Sigmoid colon (tissue), 7 donors: ENCODE data around the gene DNHD1. TPM values are rescaled to one million over a fixed set of nuclear protein-coding genes. Genes with fewer than 3 reads are reported as not detected.

ENCODE experiments used
- DNase-seq: peaks from one replicate; pipeline ENCODE4 v3.0.0-alpha.2; 2019
- H3K27ac ChIP-seq, 4 donors: fragments of 200-600 bp; sonication (generic); one replicate each; pipeline ENCODE4 v1.5.1; 2016 to 2019; ENCODE audit warnings: mild to moderate bottlenecking in 1 of 4
- H3K27me3 ChIP-seq, 3 donors: fragments of 200-600 bp; sonication (generic); one replicate each; pipeline ENCODE4 v1.5.1; 2019; ENCODE audit warnings: mild to moderate bottlenecking in 1 of 3
- H3K36me3 ChIP-seq, 4 donors: fragments of 200-600 bp; sonication (generic); one replicate each; pipeline ENCODE4 v1.5.1; 2016 to 2019
- H3K4me1 ChIP-seq, 4 donors: fragments of 200-600 bp; sonication (generic); one replicate each; pipeline ENCODE4 v1.5.1; 2017 to 2019
- H3K4me3 ChIP-seq, 4 donors: fragments of 200-600 bp; sonication (generic); one replicate each; pipeline ENCODE4 v1.5.1; 2017 to 2019; ENCODE audit warnings: mild to moderate bottlenecking in 2 of 4, moderate library complexity in 1 of 4
- H3K9me3 ChIP-seq, 4 donors: fragments of 200-600 bp in 3 of 4; sonication (generic) in 3 of 4; one replicate each; pipeline versions ENCODE4 v1.5.1 to v1.6.1; 2013 to 2019
- EP300 ChIP-seq, 4 donors: sonication (generic); formaldehyde crosslinking; IDR thresholded peaks; one replicate each; pipeline ENCODE4 v1.6.1; 2017; ENCODE audit warnings: antibody characterized with exemption in 4 of 4
- POLR2A ChIP-seq, 2 donors: fragments of 450-650 bp; IDR thresholded peaks; one replicate each; pipeline ENCODE4 v1.6.1; 2016; ENCODE audit warnings: antibody characterized with exemption in 2 of 2, mild to moderate bottlenecking in 2 of 2, moderate library complexity in 2 of 2
- POLR2AphosphoS5 ChIP-seq, 4 donors: sonication (generic); formaldehyde crosslinking; IDR thresholded peaks; one replicate each; pipeline ENCODE4 v1.6.1; 2017; ENCODE audit warnings: antibody characterized with exemption in 4 of 4
- WGBS, 2 donors: extraction: QIAGEN DNeasy Blood & Tissue Kit; methylation state at CpG; one replicate each; pipeline ENCODE4 v1.1.7; 2013; 5-methylcytosine and 5-hydroxymethylcytosine counted together
- intact Hi-C: fragments of 100-400 bp; cut with DNase I; formaldehyde crosslinking; loops from one replicate; pipeline ENCODE4 v1.15.1; 2023
- polyA plus RNA-seq, 3 donors: library from polyadenylated mRNA; stranded (reverse); fragments of 200-250 nt; gene quantifications; one replicate each; pipeline ENCODE4 v1.2.3, GENCODE V29; 2013
- total RNA-seq, 4 donors: library from RNA; depleted of rRNA; stranded (reverse); fragments of >200 nt; gene quantifications; one replicate each; pipeline ENCODE4 v1.1.0, GENCODE V29; 2016
- TF ChIP-seq, protein P1 (sequence below), 4 experiments: fragments of 450-650 bp in 3 of 4; fragments of 200-600 bp in 1 of 4; IDR thresholded peaks; one replicate each; pipeline ENCODE4 v1.5.1; 2016 to 2019; ENCODE audit warnings: antibody characterized with exemption in 4 of 4, mild to moderate bottlenecking in 3 of 4, moderate library complexity in 2 of 4
- donor health status: healthy with polysubstance abuse.
- donor health status: Bipolar disorder and iron deficiency.
- donor health status: healthy.

DNHD1 gene
- total and polyA plus RNA-seq, 7 donors = 1.4 to 29.9 (median 12.5) TPM

DNA sequence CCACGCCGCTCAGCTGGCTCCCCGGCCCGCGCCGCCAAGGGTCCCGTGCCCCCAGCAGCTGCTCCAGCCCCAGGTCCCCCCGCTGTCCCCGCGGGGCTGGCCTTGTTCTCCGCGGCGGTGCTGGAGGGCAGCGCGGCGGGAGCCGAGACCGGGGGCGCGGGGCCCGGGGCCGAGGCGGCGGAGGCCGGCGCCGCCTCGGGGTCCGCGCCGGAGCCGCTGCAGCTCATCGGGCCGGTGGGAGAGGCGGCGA lies 114.8 kb downstream of the DNHD1 start:
- Histone ChIP-seq H3K36me3 (peaks cover 29 to 69% (median 48%) of the 10 kb centered on the region in 4 donors), H3K27ac (peak overlapping the region; percentile 98 to 99 (median 98)), H3K4me3 (peak overlapping the region; percentile 64 to 90 (median 82)), H3K4me1 (peaks cover 0 to 62% (median 58%) of the 10 kb centered on the region in 4 donors), H3K27me3 (no peaks in the 10 kb centered on the region), H3K9me3 (no peaks in the 10 kb centered on the region)
- intact Hi-C loops = no loop called here
- WGBS, 2 donors = 1% methylated on average over 36 of the region's 36 CpGs
- no peak for DNase-seq
- TF ChIP-seq EP300 (IDR thresholded peaks at IDR 0.05) (no peak), POLR2A (IDR thresholded peaks at IDR 0.05) (no peak), POLR2AphosphoS5 (IDR thresholded peaks at IDR 0.05) (no peak)
- TF ChIP-seq, protein P1, sequence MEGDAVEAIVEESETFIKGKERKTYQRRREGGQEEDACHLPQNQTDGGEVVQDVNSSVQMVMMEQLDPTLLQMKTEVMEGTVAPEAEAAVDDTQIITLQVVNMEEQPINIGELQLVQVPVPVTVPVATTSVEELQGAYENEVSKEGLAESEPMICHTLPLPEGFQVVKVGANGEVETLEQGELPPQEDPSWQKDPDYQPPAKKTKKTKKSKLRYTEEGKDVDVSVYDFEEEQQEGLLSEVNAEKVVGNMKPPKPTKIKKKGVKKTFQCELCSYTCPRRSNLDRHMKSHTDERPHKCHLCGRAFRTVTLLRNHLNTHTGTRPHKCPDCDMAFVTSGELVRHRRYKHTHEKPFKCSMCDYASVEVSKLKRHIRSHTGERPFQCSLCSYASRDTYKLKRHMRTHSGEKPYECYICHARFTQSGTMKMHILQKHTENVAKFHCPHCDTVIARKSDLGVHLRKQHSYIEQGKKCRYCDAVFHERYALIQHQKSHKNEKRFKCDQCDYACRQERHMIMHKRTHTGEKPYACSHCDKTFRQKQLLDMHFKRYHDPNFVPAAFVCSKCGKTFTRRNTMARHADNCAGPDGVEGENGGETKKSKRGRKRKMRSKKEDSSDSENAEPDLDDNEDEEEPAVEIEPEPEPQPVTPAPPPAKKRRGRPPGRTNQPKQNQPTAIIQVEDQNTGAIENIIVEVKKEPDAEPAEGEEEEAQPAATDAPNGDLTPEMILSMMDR (IDR thresholded peaks at IDR 0.05) = no peak

DNA sequence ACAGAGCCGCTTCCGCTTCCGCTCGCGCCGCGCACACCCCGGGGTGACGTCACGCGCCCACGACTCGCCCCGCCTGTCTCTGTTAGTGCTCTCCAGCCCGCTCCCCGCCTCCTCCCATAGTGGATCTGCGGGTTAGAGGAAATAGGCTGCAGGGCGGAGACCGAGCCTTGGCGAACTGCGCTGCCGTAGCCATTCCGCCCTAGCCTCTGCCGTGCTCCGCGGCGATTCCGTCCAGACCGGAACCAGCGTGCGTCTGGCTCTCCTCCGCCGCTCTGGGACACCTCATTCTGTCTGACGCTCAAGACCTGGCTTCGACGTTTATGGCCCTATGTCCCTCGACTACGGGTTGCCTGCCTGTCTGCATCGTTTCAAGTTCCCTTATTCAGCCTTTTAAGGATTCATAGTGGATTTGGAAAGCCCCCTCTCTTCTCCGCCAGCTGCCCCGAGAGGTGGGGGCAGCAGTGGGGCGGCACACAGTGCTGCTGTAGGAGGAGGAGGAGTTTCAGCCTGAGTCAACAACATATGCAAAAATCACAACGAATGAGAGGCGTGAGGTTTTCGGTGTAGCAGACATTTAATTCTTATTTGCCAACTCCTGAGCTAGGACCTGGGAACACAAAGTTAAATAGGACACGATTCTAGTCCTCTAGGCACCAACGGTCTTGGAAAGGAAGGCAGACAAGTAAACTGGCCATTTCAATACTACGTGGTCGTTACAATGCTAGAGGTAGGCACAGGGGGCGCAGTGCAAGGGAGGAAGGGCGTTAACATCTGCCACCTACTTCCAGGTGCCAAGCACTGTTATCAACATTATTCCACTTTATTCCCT lies 115.3 kb downstream of the DNHD1 start, which contains the start of gene TAF10:
TSS of gene TAF10 (minus strand) at position 4 of the 829 bp plus-strand sequence. CDS start 27 bp downstream, outside the sequence.
- TF ChIP-seq POLR2A (IDR thresholded peaks at IDR 0.05) (peak; percentile 87 to 93), POLR2AphosphoS5 (IDR thresholded peaks at IDR 0.05) (peak; percentile 96 to 98 (median 98)), EP300 (IDR thresholded peaks at IDR 0.05) (peak in 2 of 4 donors; percentile 71 to 86)
- TF ChIP-seq, protein P1 (IDR thresholded peaks at IDR 0.05) = peak in 3 of 4 experiments; percentile 41 to 69 (median 59)
- WGBS, 2 donors = 0 to 1% methylated on average over 51 of the region's 51 CpGs
- intact Hi-C loops = no loop called here
- peak within 1 kb of the TSS; percentile 98 to 99 (median 98) for H3K27ac ChIP-seq
- H3K9me3 ChIP-seq = no peaks in the 10 kb centered on the region
- peak; percentile 99 for DNase-seq
- H3K4me1 ChIP-seq = peaks cover 0 to 63% (median 60%) of the 10 kb centered on the region in 4 donors
- H3K36me3 ChIP-seq = peaks cover 29 to 72% (median 51%) of the 10 kb centered on the region in 4 donors
- no peaks in the 10 kb centered on the region for H3K27me3 ChIP-seq
- H3K4me3 ChIP-seq = peak within 1 kb of the TSS; percentile 64 to 90 (median 82)

DNA sequence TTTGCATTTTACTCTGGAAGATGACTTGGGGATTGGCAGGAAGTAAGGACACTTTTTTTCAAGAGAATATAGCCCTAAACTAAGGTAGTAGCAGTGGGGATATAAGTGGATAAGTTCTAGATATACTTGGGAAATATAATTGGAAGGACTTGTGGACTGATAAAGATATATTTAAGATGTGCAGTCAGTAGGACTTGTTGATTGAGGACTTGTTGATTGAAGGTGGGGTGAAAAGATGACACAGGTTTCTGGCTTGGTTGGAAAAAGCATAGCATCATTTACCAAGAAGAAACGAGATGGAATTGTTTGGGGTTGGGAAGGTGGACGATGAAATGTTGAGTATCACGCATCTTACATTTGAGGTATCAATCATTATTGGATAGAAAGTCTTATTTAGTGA lies 116.4 kb downstream of the DNHD1 start:
- peaks cover 26 to 62% (median 45%) of the 10 kb centered on the region in 4 donors for H3K36me3 ChIP-seq
- no peaks in the 10 kb centered on the region for H3K27me3 ChIP-seq
- no peaks in the 10 kb centered on the region for H3K9me3 ChIP-seq
- TF ChIP-seq POLR2A (IDR thresholded peaks at IDR 0.05) (no peak), EP300 (IDR thresholded peaks at IDR 0.05) (no peak), POLR2AphosphoS5 (IDR thresholded peaks at IDR 0.05) (no peak)
- TF ChIP-seq, protein P1 (IDR thresholded peaks at IDR 0.05) = no peak
- intact Hi-C loops = no loop called here
- H3K27ac ChIP-seq = peak overlapping the region; percentile 98 to 99 (median 98)
- WGBS, 2 donors = 86 to 92% methylated on average over 3 of the region's 3 CpGs
- no peak for DNase-seq
- peak overlapping the region in 1 of 4 donors; percentile 80 for H3K4me3 ChIP-seq
- H3K4me1 ChIP-seq = peaks cover 0 to 63% (median 59%) of the 10 kb centered on the region in 4 donors

DNA sequence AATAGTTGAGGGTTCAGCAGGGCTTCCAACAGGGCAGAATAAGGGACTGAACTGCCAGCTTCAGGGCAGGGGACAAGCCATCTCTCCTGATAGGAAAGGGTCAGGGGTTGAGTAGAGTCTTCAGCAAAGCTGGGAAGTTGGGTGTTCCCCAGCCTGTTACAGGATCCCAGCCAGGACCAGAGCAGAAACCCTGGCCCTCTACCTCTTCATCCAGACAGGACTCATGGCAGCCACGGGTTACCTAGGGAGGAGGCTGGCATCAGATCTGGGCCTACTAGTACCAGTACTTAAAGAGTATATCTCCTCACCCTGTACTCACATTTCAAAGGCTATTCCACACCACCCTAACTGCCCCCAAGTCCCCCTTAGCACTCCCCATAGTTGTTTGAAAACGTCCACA lies 117.4 kb downstream of the DNHD1 start:
- H3K4me3 ChIP-seq = no peak overlapping the region
- WGBS, 2 donors = 89 to 90% methylated on average over 2 of the region's 2 CpGs
- H3K27me3 ChIP-seq = no peaks in the 10 kb centered on the region
- H3K9me3 ChIP-seq = no peaks in the 10 kb centered on the region
- H3K4me1 ChIP-seq = peaks cover 0 to 56% (median 54%) of the 10 kb centered on the region in 4 donors
- TF ChIP-seq POLR2A (IDR thresholded peaks at IDR 0.05) (no peak), EP300 (IDR thresholded peaks at IDR 0.05) (no peak), POLR2AphosphoS5 (IDR thresholded peaks at IDR 0.05) (no peak)
- TF ChIP-seq, protein P1 (IDR thresholded peaks at IDR 0.05) = no peak
- intact Hi-C loops = loop anchor here (2.0 kb wide), 1 partner anchor 134 kb away; the partner anchor contains the start of genes ARFIP2 and TIMM10B
- peak; percentile 60 for DNase-seq
- peaks cover 16 to 53% (median 36%) of the 10 kb centered on the region in 4 donors for H3K36me3 ChIP-seq
- H3K27ac ChIP-seq = peak overlapping the region in 3 of 4 donors; percentile 98 to 99 (median 99)
